Measurements from ENCODE around the gene VPS13D. TPM values are rescaled to one million over a fixed set of nuclear protein-coding genes. Genes with fewer than 3 reads are reported as not detected.

Gene VPS13D
- total RNA-seq, 2 donors from 2014 or later: 54.3 to 56.0 TPM

- no peak overlapping the region for H3K4me3 ChIP-seq
- no peak for DNase-seq
- no peaks in the 10 kb centered on the region for H3K9me3 ChIP-seq
- H3K27me3 ChIP-seq: no peaks in the 10 kb centered on the region
- H3K36me3 ChIP-seq: no peaks in the 10 kb centered on the region
- H3K27ac ChIP-seq: no peak overlapping the region
- intact Hi-C loops (cut with DNase I): no loop called here
- H3K9ac ChIP-seq (ENCODE audit: low read depth in 2 of 2, low read length in 2 of 2): no peak overlapping the region
- no peaks in the 10 kb centered on the region for H3K4me1 ChIP-seq
- TF ChIP-seq, protein P1, sequence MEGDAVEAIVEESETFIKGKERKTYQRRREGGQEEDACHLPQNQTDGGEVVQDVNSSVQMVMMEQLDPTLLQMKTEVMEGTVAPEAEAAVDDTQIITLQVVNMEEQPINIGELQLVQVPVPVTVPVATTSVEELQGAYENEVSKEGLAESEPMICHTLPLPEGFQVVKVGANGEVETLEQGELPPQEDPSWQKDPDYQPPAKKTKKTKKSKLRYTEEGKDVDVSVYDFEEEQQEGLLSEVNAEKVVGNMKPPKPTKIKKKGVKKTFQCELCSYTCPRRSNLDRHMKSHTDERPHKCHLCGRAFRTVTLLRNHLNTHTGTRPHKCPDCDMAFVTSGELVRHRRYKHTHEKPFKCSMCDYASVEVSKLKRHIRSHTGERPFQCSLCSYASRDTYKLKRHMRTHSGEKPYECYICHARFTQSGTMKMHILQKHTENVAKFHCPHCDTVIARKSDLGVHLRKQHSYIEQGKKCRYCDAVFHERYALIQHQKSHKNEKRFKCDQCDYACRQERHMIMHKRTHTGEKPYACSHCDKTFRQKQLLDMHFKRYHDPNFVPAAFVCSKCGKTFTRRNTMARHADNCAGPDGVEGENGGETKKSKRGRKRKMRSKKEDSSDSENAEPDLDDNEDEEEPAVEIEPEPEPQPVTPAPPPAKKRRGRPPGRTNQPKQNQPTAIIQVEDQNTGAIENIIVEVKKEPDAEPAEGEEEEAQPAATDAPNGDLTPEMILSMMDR (IDR thresholded peaks at IDR 0.05): no peak
Observed at GRCh38 chr1:12327566-12327965, 97.7 kb downstream of the VPS13D start.

DNA sequence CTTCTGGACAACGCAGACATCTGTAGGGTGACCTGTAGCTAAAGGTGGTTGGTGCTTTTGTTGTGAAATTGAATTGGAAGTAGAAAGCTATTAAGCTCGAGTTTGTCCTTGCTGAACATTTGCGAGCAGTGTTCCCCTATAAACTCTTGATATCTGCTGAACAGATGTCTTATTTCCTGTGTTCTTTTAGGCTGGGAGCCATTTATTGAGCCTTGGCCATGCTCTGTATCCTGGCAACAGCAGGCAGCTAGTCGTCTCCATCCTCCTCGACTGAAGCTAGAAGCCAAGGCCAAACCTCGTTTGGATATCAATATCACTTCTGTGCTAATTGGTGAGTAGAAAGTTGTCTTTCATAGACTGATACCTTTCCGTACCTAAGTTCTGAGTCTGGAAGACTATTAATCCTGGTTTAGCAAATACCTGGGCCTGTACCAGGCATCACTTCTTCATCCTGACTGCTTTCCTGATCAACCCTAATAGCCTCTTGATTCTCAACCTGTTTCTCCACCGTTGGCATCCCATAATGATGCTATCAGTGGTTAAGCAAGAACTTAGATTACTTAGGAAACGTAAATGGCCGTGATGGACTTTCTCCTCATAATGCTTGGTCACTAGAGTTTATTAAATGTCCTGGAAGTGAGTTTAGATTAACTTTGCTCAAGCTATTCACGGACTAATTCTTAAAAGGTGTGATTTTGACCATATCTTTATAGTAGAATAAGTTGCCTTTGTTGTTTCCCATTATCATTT is 103.4 kb downstream of the VPS13D start:
- Histone ChIP-seq H3K9ac (ENCODE audit: low read depth in 2 of 2, low read length in 2 of 2) (no peak overlapping the region), H3K4me1 (no peaks in the 10 kb centered on the region), H3K9me3 (no peaks in the 10 kb centered on the region), H3K4me3 (no peak overlapping the region), H3K27ac (no peak overlapping the region), H3K36me3 (peaks cover 10% of the 10 kb centered on the region), H3K27me3 (no peaks in the 10 kb centered on the region)
- TF ChIP-seq, protein P1 (IDR thresholded peaks at IDR 0.05): no peak
- DNase-seq: no peak
- intact Hi-C loops (cut with DNase I): no loop called here

DNA sequence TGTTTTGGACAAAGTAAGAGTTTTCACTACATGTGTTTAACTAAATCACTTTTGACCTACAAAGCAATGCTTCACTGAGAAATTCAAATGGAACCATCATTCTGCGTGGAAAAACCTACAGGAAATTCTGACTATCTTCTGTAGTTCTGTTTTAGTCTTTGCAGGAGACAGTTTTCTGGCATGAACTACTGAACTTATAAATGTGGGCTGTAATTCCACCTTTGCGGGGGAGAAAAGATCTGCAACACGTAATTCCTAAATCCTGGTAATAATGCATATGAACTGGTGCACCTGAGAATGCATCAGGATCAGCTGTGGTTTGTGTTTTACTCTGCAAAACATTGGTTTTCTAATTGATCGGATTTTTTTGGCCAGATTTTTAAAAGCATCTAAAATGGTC is 106.0 kb downstream of the VPS13D start:
- H3K36me3 ChIP-seq: peaks cover 10% of the 10 kb centered on the region
- H3K4me1 ChIP-seq: peaks cover 7% of the 10 kb centered on the region
- no peak overlapping the region for H3K27ac ChIP-seq
- TF ChIP-seq, protein P1 (IDR thresholded peaks at IDR 0.05): no peak
- no peak overlapping the region for H3K9ac ChIP-seq (ENCODE audit: low read depth in 2 of 2, low read length in 2 of 2)
- intact Hi-C loops (cut with DNase I): no loop called here
- no peaks in the 10 kb centered on the region for H3K9me3 ChIP-seq
- H3K27me3 ChIP-seq: no peaks in the 10 kb centered on the region
- no peak for DNase-seq
- no peak overlapping the region for H3K4me3 ChIP-seq

- H3K9ac ChIP-seq (ENCODE audit: low read depth in 2 of 2, low read length in 2 of 2): no peak overlapping the region
- no peaks in the 10 kb centered on the region for H3K9me3 ChIP-seq
- H3K4me1 ChIP-seq: peaks cover 7% of the 10 kb centered on the region
- no peak overlapping the region for H3K4me3 ChIP-seq
- no peak overlapping the region for H3K27ac ChIP-seq
- H3K36me3 ChIP-seq: peaks cover 10% of the 10 kb centered on the region
- intact Hi-C loops (cut with DNase I): no loop called here
- TF ChIP-seq, protein P1 (IDR thresholded peaks at IDR 0.05): no peak
- DNase-seq: no peak
- H3K27me3 ChIP-seq: no peaks in the 10 kb centered on the region
Observed at GRCh38 chr1:12336413-12336812, 106.6 kb downstream of the VPS13D start.

DNA sequence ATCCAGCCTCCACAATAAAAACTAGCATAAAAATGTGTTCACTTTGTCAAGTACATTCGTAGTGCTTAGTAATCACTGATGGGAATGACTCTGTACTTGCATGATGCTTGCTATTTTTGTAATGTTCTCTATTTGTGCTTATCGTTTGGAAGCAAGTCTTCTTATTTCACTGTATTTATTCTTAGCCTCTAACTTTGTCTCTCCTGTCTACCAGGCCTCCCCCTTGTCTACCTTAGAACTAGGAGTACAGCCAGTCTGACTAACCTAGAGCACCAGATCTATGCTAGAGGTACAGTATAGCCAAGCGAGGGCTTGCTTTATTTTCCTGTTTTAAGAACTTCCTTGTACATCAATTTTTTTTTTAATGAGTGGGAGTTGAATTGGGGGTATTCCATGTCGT is 108.2 kb downstream of the VPS13D start:
- intact Hi-C loops (cut with DNase I): no loop called here
- H3K27ac ChIP-seq: no peak overlapping the region
- no peaks in the 10 kb centered on the region for H3K27me3 ChIP-seq
- H3K9ac ChIP-seq (ENCODE audit: low read depth in 2 of 2, low read length in 2 of 2): no peak overlapping the region
- peaks cover 7% of the 10 kb centered on the region for H3K4me1 ChIP-seq
- H3K36me3 ChIP-seq: peaks cover 10% of the 10 kb centered on the region
- no peak for DNase-seq
- TF ChIP-seq, protein P1 (IDR thresholded peaks at IDR 0.05): no peak
- no peak overlapping the region for H3K4me3 ChIP-seq
- no peaks in the 10 kb centered on the region for H3K9me3 ChIP-seq

Measured in colonic mucosa (tissue), 4 donors.